ENCODE results near the gene TUBB4B. TPM values are rescaled to one million over a fixed set of nuclear protein-coding genes. Genes with fewer than 3 reads are reported as not detected.
"Not testable (repeated sequence)": the region's sequence is repeated elsewhere in the genome, so short reads cannot be mapped to it uniquely, and the experiment has no call there.

The TUBB4B gene
- total and polyA plus RNA-seq, 2 of the 4 experiments (the other 2 are of a cell fraction), result 237 to 529 TPM

DNA sequence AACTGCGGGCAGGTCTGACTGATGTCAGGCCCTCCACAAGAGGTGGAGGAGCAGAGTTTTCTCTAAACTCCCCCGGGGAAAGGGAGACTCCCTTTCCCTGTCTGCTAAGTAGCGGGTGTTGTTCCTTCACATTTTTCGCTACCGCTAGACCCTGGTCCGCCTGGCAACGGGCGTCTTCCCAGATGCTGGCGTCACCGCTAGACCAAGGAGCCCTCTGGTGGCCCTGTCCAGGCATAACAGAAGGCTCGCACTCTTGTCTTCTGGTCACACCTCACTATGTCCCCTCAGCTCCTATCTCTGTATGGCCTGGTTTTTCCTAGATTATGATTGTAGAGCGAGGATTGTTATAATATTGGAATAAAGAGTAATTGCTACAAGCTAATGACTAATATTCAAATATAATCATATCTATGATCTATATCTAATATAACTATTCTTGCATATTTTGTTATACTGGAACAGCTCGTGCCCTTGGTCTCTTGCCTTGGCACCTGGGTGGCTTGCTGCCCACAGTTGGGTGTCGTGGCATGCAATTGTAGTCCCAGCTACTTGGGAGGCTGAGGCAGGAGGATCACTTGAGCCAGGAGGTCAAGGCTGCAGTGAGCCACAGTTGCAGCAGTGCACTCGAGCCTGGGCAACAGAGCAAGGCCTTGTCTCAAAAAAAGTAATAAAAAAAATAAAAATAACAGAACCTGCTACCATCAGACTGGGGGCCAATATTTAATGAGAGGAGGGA, 21.3 kb downstream of the TUBB4B start:
- intact Hi-C loops (cut with micrococcal nuclease); H3K9ac ChIP-seq (ENCODE audit: low read depth, low read length); CTCF ChIA-PET; H4K8ac ChIP-seq (ENCODE audit: low read depth in 2 of 2, low read length in 2 of 2); H4K20me1 ChIP-seq (ENCODE audit: insufficient read depth, low read length); H4K91ac ChIP-seq (ENCODE audit: insufficient read depth, low read depth, low read length); H3K9me1 ChIP-seq (ENCODE audit: insufficient read depth, low read length); H3K27me3 ChIP-seq (ENCODE audit: control insufficient read depth, insufficient read depth, low read length); H2AK9ac ChIP-seq (replicated peaks; ENCODE audit: low read depth, low read length, poor library complexity); dilution Hi-C loops (cut with HindIII; ENCODE audit: low sequenced_read_pairs, unreplicated experiment); H2BK20ac ChIP-seq (ENCODE audit: low read depth, low read length); H3K23ac ChIP-seq (ENCODE audit: low read depth, low read length); H2AFZ ChIP-seq (replicated peaks; ENCODE audit: low read length, poor library complexity); BruUV-seq (replicated peaks); ATAC-seq (ENCODE audit: low read depth); in situ Hi-C loops (cut with MboI; ENCODE audit: low sequenced_read_pairs); H3K4me1 ChIP-seq (ENCODE audit: control insufficient read depth, insufficient read depth, low read length); H2BK120ac ChIP-seq (ENCODE audit: low read depth, low read length); H3K27ac ChIP-seq (ENCODE audit: insufficient read depth, low read length); H3K4ac ChIP-seq (ENCODE audit: low read depth, low read length); H3K4me3 ChIP-seq (ENCODE audit: insufficient read depth, low read depth, low read length); H3K14ac ChIP-seq (replicated peaks; ENCODE audit: low read depth, low read length); H2BK15ac ChIP-seq (ENCODE audit: low read depth, low read length); H3K18ac ChIP-seq (ENCODE audit: low read depth, low read length); H4K5ac ChIP-seq (ENCODE audit: low read depth, low read length); POLR2A ChIA-PET (ENCODE audit: unreplicated experiment); H3K4me2 ChIP-seq (ENCODE audit: low read depth, low read length); H3K56ac ChIP-seq (ENCODE audit: extremely low read depth, insufficient read depth, low read length); H2BK5ac ChIP-seq (ENCODE audit: low read depth, low read length, poor library complexity, severe bottlenecking); H3K9me3 ChIP-seq (ENCODE audit: control insufficient read depth, insufficient read depth, low read length): not testable (repeated sequence)
- TF ChIP-seq, protein P1, sequence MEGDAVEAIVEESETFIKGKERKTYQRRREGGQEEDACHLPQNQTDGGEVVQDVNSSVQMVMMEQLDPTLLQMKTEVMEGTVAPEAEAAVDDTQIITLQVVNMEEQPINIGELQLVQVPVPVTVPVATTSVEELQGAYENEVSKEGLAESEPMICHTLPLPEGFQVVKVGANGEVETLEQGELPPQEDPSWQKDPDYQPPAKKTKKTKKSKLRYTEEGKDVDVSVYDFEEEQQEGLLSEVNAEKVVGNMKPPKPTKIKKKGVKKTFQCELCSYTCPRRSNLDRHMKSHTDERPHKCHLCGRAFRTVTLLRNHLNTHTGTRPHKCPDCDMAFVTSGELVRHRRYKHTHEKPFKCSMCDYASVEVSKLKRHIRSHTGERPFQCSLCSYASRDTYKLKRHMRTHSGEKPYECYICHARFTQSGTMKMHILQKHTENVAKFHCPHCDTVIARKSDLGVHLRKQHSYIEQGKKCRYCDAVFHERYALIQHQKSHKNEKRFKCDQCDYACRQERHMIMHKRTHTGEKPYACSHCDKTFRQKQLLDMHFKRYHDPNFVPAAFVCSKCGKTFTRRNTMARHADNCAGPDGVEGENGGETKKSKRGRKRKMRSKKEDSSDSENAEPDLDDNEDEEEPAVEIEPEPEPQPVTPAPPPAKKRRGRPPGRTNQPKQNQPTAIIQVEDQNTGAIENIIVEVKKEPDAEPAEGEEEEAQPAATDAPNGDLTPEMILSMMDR (conservative IDR thresholded peaks at IDR 0.05; ENCODE audit: low read depth, low read length), result peak; percentile 32
- TF ChIP-seq RFX5 (IDR thresholded peaks at IDR 0.05; ENCODE audit: low read depth, low read length), result 0 out of 2 replicates have a peak, but pooled peaks have one; percentile 27
- Histone ChIP-seq H3K36me3 (ENCODE audit: control insufficient read depth, insufficient read depth, low read length) (peaks cover 51% of the 10 kb centered on the region), H2AK5ac (ENCODE audit: low read depth, low read length) (peak overlapping the region; percentile 28; the same call in 1 of the 2 replicates), H3K79me1 (ENCODE audit: low read depth in 1 of 2, low read length in 2 of 2) (peaks cover 10 to 37% of the 10 kb centered on the region in 2 experiments)
- DNase-seq, result peak; percentile 50
- no CpG with 5 or more reads among the region's 15 CpGs for WGBS, 2 experiments (ENCODE audit: extremely low coverage in 2 of 2, insufficient read length in 1 of 2)

Measured in IMR-90 (cell line).